H1 (cell line): Measurements from ENCODE around the gene OTOGL.

Experiments used
- BACH1 ChIP-seq: IDR thresholded peaks from 2 replicates; pipeline ENCODE4 v1.6.1; 2012; ENCODE audit warnings: low read length, improper control_type of control experiment
- BRCA1 ChIP-seq: IDR thresholded peaks from 2 replicates; pipeline ENCODE4 v1.6.1; 2012; ENCODE audit warnings: low read depth, low read length, improper control_type of control experiment
- EZH2 ChIP-seq: fragments of 200-600 bp; sonication (generic); IDR thresholded peaks from 2 replicates; pipeline ENCODE4 v1.7.1; 2012; ENCODE audit warnings: low read depth, mild to moderate bottlenecking, moderate library complexity, low read length, inconsistent platforms; ENCODE audit not compliant: severe bottlenecking
- GTF2F1 ChIP-seq: IDR thresholded peaks from 2 replicates; pipeline ENCODE4 v1.6.1; 2012; ENCODE audit warnings: low read depth, low read length, improper control_type of control experiment, borderline replicate concordance
- JUN ChIP-seq: IDR thresholded peaks from 2 replicates; pipeline ENCODE4 v1.6.1; 2011; ENCODE audit warnings: low read depth, mild to moderate bottlenecking, improper control_type of control experiment, low read length
- JUND ChIP-seq: IDR thresholded peaks from 2 replicates; pipeline ENCODE4 v1.6.1; 2011; ENCODE audit warnings: mild to moderate bottlenecking, improper control_type of control experiment, low read length
- KDM4A ChIP-seq: IDR thresholded peaks from one replicate; pipeline ENCODE4 v1.7.1; 2012; ENCODE audit warnings: low read depth, mild to moderate bottlenecking, moderate library complexity, low read length, inconsistent platforms; ENCODE audit not compliant: severe bottlenecking
- NRF1 ChIP-seq: IDR thresholded peaks from 2 replicates; pipeline ENCODE4 v1.6.1; 2011; ENCODE audit warnings: mild to moderate bottlenecking, low read depth, low read length, improper control_type of control experiment
- POLR2A ChIP-seq, 2 experiments: IDR thresholded peaks; 1 replicate in 1 of 2; 2 replicates in 1 of 2; pipeline ENCODE4 v1.6.1; 2011; ENCODE audit warnings: low read depth in 2 of 2, low read length in 2 of 2, mild to moderate bottlenecking in 2 of 2; ENCODE audit errors: control extremely low read depth in 1 of 2
- POLR2AphosphoS5 ChIP-seq: IDR thresholded peaks from 2 replicates; pipeline ENCODE4 v1.6.1; 2011; ENCODE audit warnings: low read depth, low read length
- SUZ12 ChIP-seq: fragments of 200-600 bp; sonication (generic); IDR thresholded peaks from 2 replicates; pipeline ENCODE4 v1.6.1; 2012; ENCODE audit warnings: mild to moderate bottlenecking, inconsistent platforms, low read length, moderate library complexity, mixed read lengths
- ZNF274 ChIP-seq: IDR thresholded peaks from 2 replicates; pipeline ENCODE4 v1.7.0; 2012; ENCODE audit warnings: low read length, borderline replicate concordance; ENCODE audit errors: extremely low read depth
- TF ChIP-seq, protein P1 (sequence below), 3 experiments: IDR thresholded peaks; 1 replicate in 2 of 3; 2 replicates in 1 of 3; pipeline versions ENCODE4 v1.5.1 to v1.6.1; 2011; ENCODE audit warnings: low read length in 3 of 3, mild to moderate bottlenecking in 3 of 3, inconsistent platforms in 2 of 3, low read depth in 1 of 3, moderate library complexity in 1 of 3; ENCODE audit not compliant: insufficient read depth in 1 of 3; ENCODE audit errors: control extremely low read depth in 1 of 3
- TF ChIP-seq, protein P2 (sequence below): IDR thresholded peaks from 2 replicates; pipeline ENCODE4 v1.6.1; 2012; ENCODE audit warnings: low read length, inconsistent platforms

DNA sequence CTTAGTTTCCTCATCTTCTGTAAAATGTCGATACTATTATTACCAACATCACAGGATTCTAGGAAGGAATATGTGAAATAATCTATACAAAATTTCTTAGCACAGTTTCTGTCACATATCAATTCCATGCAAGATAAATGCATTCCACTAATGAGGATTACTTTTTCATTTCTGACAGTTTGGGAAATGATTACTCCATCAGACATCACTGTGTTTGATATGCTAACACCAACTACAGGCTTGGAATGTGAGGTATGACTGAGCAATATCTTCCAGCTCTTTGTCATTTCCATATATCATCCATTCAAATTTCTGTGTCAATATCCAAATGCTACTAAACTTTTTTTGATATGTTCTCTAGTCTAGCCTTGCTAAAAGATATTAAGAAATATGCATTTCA is 233.5 kb downstream of the OTOGL start:
- TF ChIP-seq ZNF274 (no peak), POLR2AphosphoS5 (no peak), BACH1 (no peak), GTF2F1 (no peak), SUZ12 (no peak), NRF1 (no peak), EZH2 (no peak), BRCA1 (no peak), JUN (no peak), POLR2A (IDR thresholded peaks at IDR 0.05; ENCODE audit: control extremely low read depth in 1 of 2, low read depth in 2 of 2, low read length in 2 of 2) (no peak), JUND (no peak), KDM4A (no peak)
- TF ChIP-seq, protein P1, sequence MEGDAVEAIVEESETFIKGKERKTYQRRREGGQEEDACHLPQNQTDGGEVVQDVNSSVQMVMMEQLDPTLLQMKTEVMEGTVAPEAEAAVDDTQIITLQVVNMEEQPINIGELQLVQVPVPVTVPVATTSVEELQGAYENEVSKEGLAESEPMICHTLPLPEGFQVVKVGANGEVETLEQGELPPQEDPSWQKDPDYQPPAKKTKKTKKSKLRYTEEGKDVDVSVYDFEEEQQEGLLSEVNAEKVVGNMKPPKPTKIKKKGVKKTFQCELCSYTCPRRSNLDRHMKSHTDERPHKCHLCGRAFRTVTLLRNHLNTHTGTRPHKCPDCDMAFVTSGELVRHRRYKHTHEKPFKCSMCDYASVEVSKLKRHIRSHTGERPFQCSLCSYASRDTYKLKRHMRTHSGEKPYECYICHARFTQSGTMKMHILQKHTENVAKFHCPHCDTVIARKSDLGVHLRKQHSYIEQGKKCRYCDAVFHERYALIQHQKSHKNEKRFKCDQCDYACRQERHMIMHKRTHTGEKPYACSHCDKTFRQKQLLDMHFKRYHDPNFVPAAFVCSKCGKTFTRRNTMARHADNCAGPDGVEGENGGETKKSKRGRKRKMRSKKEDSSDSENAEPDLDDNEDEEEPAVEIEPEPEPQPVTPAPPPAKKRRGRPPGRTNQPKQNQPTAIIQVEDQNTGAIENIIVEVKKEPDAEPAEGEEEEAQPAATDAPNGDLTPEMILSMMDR (IDR thresholded peaks at IDR 0.05; ENCODE audit: control extremely low read depth in 1 of 3, insufficient read depth in 1 of 3, low read depth in 1 of 3, low read length in 3 of 3): no peak
- TF ChIP-seq, protein P2, sequence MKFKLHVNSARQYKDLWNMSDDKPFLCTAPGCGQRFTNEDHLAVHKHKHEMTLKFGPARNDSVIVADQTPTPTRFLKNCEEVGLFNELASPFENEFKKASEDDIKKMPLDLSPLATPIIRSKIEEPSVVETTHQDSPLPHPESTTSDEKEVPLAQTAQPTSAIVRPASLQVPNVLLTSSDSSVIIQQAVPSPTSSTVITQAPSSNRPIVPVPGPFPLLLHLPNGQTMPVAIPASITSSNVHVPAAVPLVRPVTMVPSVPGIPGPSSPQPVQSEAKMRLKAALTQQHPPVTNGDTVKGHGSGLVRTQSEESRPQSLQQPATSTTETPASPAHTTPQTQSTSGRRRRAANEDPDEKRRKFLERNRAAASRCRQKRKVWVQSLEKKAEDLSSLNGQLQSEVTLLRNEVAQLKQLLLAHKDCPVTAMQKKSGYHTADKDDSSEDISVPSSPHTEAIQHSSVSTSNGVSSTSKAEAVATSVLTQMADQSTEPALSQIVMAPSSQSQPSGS: no peak
